CD4-positive, alpha-beta T cell treated with Interferon alpha-2 for 1 hour (primary cell): ENCODE measurements around the gene HSD17B3.
"Not testable (repeated sequence)": the region's sequence is repeated elsewhere in the genome, so short reads cannot be mapped to it uniquely, and the experiment has no call there.

ENCODE experiments used
- DNase-seq, 2 donors: peaks; one replicate each; pipeline ENCODE4 v3.0.0-alpha.2; 2020 to 2022

Gene HSD17B3

GRCh38 chr9:96302021-96302420 is at the start of gene HSD17B3:
Gene HSD17B3, minus strand, starts transcription at chr9:96302176. Its CDS starts 72 bp downstream, at chr9:96302104.
- no peak for DNase-seq

GRCh38 chr9:96350866-96351265 is 48.9 kb upstream of the HSD17B3 start:
- no peak for DNase-seq

- DNase-seq: no peak
Observed at GRCh38 chr9:96348261-96348660, 46.3 kb upstream of the HSD17B3 start.

GRCh38 chr9:96345551-96345950 is 43.6 kb upstream of the HSD17B3 start:
- DNase-seq: no peak

GRCh38 chr9:96344458-96345180 is 42.6 kb upstream of the HSD17B3 start:
- DNase-seq: no peak

- DNase-seq: no peak
Observed at GRCh38 chr9:96343515-96344360, 41.8 kb upstream of the HSD17B3 start.

- DNase-seq: no peak
Observed at GRCh38 chr9:96342571-96343245, 40.7 kb upstream of the HSD17B3 start.

GRCh38 chr9:96340707-96341106 is 38.7 kb upstream of the HSD17B3 start:
- no peak for DNase-seq

- no peak for DNase-seq
Observed at GRCh38 chr9:96338299-96338698, 36.3 kb upstream of the HSD17B3 start.

- no peak for DNase-seq
Observed at GRCh38 chr9:96333958-96334357, 32.0 kb upstream of the HSD17B3 start.

- DNase-seq: no peak
Observed at GRCh38 chr9:96331236-96331947, 29.4 kb upstream of the HSD17B3 start.

GRCh38 chr9:96327694-96328352 is 25.8 kb upstream of the HSD17B3 start:
- peak; percentile 39 to 75 for DNase-seq

GRCh38 chr9:96323169-96323568 is 21.2 kb upstream of the HSD17B3 start:
- no peak for DNase-seq

GRCh38 chr9:96322736-96323135 is 20.8 kb upstream of the HSD17B3 start:
- not testable (repeated sequence) for DNase-seq

GRCh38 chr9:96322210-96322609 is 20.2 kb upstream of the HSD17B3 start:
- DNase-seq: not testable (repeated sequence)

GRCh38 chr9:96321515-96321914 is 19.5 kb upstream of the HSD17B3 start:
- DNase-seq: no peak

- no peak for DNase-seq
Observed at GRCh38 chr9:96320749-96321280, 18.8 kb upstream of the HSD17B3 start.

- DNase-seq: no peak
Observed at GRCh38 chr9:96318921-96319565, 17.1 kb upstream of the HSD17B3 start.

- DNase-seq: peak in 1 of 2 donors; percentile 53
Observed at GRCh38 chr9:96317335-96317980, 15.5 kb upstream of the HSD17B3 start.

- no peak for DNase-seq
Observed at GRCh38 chr9:96309850-96310249, 7.9 kb upstream of the HSD17B3 start.

GRCh38 chr9:96306958-96307357 is 5.0 kb upstream of the HSD17B3 start:
- DNase-seq: not testable (repeated sequence)
